Heart right ventricle (tissue), 16 donors: ENCODE results near the gene PLK1. TPM values are rescaled to one million over a fixed set of nuclear protein-coding genes. Genes with fewer than 3 reads are reported as not detected.

ENCODE experiments used
- ATAC-seq, 8 donors: fragments of 200-7000 bp; cut with Tn5 transposase; one replicate each; pipeline ENCODE4 v1.9.1; 2020; ENCODE audit warnings: mild to moderate bottlenecking in 8 of 8, moderate library complexity in 8 of 8, moderate number of reproducible peaks in 1 of 8
- DNase-seq, 2 donors: peaks; one replicate each; pipeline ENCODE4 v3.0.0-alpha.2; 2020
- H3K27ac ChIP-seq, 10 donors: fragments of 200-600 bp; sonication (generic) in 2 of 10; one replicate each; pipeline versions ENCODE4 v1.5.0 to v1.8.0; 2020 to 2022; ENCODE audit warnings: mild to moderate bottlenecking in 3 of 10
- H3K27me3 ChIP-seq, 7 donors: fragments of 200-600 bp; one replicate each; pipeline ENCODE4 v1.8.0; 2021 to 2022; ENCODE audit warnings: mild to moderate bottlenecking in 2 of 7
- H3K36me3 ChIP-seq, 9 donors: fragments of 200-600 bp; sonication (generic) in 1 of 9; one replicate each; pipeline versions ENCODE4 v1.5.0 to v1.8.0; 2020 to 2022; ENCODE audit warnings: mild to moderate bottlenecking in 2 of 9
- H3K4me1 ChIP-seq, 9 donors: fragments of 200-600 bp; sonication (generic) in 1 of 9; one replicate each; pipeline versions ENCODE4 v1.5.0 to v1.8.0; 2020 to 2022; ENCODE audit warnings: mild to moderate bottlenecking in 4 of 9
- H3K4me3 ChIP-seq, 10 donors: fragments of 200-600 bp; sonication (generic) in 2 of 10; one replicate each; pipeline versions ENCODE4 v1.5.0 to v1.8.0; 2020 to 2022; ENCODE audit warnings: mild to moderate bottlenecking in 7 of 10, moderate library complexity in 2 of 10
- H3K9me3 ChIP-seq, 11 donors: fragments of 200-600 bp in 10 of 11; sonication (generic) in 2 of 11; one replicate each; pipeline versions ENCODE4 v1.5.0 to v1.8.0; 2013 to 2022; ENCODE audit warnings: mild to moderate bottlenecking in 2 of 11, control low read depth in 1 of 11, moderate library complexity in 1 of 11
- CTCF ChIP-seq, 9 donors: fragments of 200-600 bp; sonication (generic) in 2 of 9; IDR thresholded peaks; one replicate each; pipeline versions ENCODE4 v1.5.0 to v1.8.0; 2021 to 2022; ENCODE audit warnings: antibody characterized with exemption in 9 of 9, mild to moderate bottlenecking in 5 of 9, moderate library complexity in 1 of 9
- WGBS, 2 donors: extraction: QIAGEN DNeasy Blood & Tissue Kit; methylation state at CpG; one replicate each; pipeline ENCODE4 v1.1.7; 2013; ENCODE audit warnings: inconsistent platforms in 1 of 2; 5-methylcytosine and 5-hydroxymethylcytosine counted together
- intact Hi-C, 10 donors: fragments of 100-400 bp; cut with DNase I; formaldehyde crosslinking; loops; one replicate each; pipeline versions ENCODE4 v1.11.1 to v1.14.2; 2022
- polyA plus RNA-seq, 2 donors: library from polyadenylated mRNA; stranded (reverse); fragments of 200-250 nt; gene quantifications; one replicate each; pipeline ENCODE4 v1.2.3, GENCODE V29; 2013
- total RNA-seq, 10 donors: library from RNA; stranded (reverse); fragmentation: NEBNext Ultra II Directional in 3 of 10; extraction: Animal tissue kit (Norgen Biotek cat#: 25700) in 3 of 10; gene quantifications; one replicate each; pipeline versions ENCODE4 v1.2.1 to v1.2.4, GENCODE V29; 2021 to 2023
- donor health status: Arrhythmogenic right ventricular cardiomyopathy.
- donor health status: ischemic (EF 13 %, LVEDD 7.1; RV severe dilation, severe dysfunction).
- donor health status: healthy with polysubstance abuse.
- donor health status: DM: no; HTN: yes; CAD: no.
- donor health status: DM: no; HTN: no; CAD: no.
- donor health status: ischemic (EF 25% LVEDD 6.9; RV normal size, moderate dysfunction).
- donor health status: ischemic (EF 25% LVEDD 5.7; RV mildly dilated, moderate dysfunction).
- donor health status: healthy.
- donor health status: DM: yes; HTN: yes; CAD: no.
- donor health status: Ischemic cardiomyopathy.
- donor health status: ischemic (EF 35%, LVEDD 5.7; RV mildly dilated, moderate dysfunction).
- donor health status: nonischemic (EF 11% LVEDD 7.7; RV severe dilation, severe dysfunction).
- donor health status: DM: yes; HTN: yes; CAD: no.
- donor health status: PGD.
- donor health status: ischemic (EF 29% LVEDD 5.4; RV normal size, mild dysfunction).
- donor health status: nonischemic (EF 23%, LVEDD 6.1; RV moderate dilation, normal function).

Gene PLK1
- total and polyA plus RNA-seq, 12 donors, result 0.32 to 6.0 (median 0.97) TPM

- 78 to 79% methylated on average over 8 of the region's 8 CpGs for WGBS, 2 donors
- H3K27me3 ChIP-seq, result peaks cover 0 to 29% (median 7%) of the 10 kb centered on the region in 7 donors
- no peak overlapping the region for H3K27ac ChIP-seq
- no peak for TF ChIP-seq CTCF (IDR thresholded peaks at IDR 0.05)
- H3K4me3 ChIP-seq, result no peak overlapping the region
- DNase-seq (no peak), ATAC-seq (no peak)
- peaks cover 0 to 3% (median 0%) of the 10 kb centered on the region in 9 donors for H3K4me1 ChIP-seq
- H3K9me3 ChIP-seq, result peaks cover 0 to 21% (median 5%) of the 10 kb centered on the region in 11 donors
- H3K36me3 ChIP-seq, result no peaks in the 10 kb centered on the region
- intact Hi-C loops, result no loop called here
Measured at GRCh38 chr16:23724096-23724784, 45.6 kb downstream of the PLK1 start.

GRCh38 chr16:23724785-23725131 is 46.1 kb downstream of the PLK1 start:
- no peak for TF ChIP-seq CTCF (IDR thresholded peaks at IDR 0.05)
- Histone ChIP-seq H3K27ac (no peak overlapping the region), H3K27me3 (peaks cover 0 to 33% (median 7%) of the 10 kb centered on the region in 7 donors), H3K4me3 (no peak overlapping the region), H3K9me3 (peaks cover 0 to 21% (median 5%) of the 10 kb centered on the region in 11 donors), H3K4me1 (peaks cover 0 to 3% (median 0%) of the 10 kb centered on the region in 9 donors), H3K36me3 (no peaks in the 10 kb centered on the region)
- WGBS, 2 donors, result 63 to 66% methylated on average over 3 of the region's 3 CpGs
- DNase-seq (no peak), ATAC-seq (no peak)
- intact Hi-C loops, result no loop called here

GRCh38 chr16:23726710-23727109 is 48.0 kb downstream of the PLK1 start:
- Histone ChIP-seq H3K27me3 (peaks cover 0 to 34% (median 10%) of the 10 kb centered on the region in 7 donors), H3K4me3 (no peak overlapping the region), H3K9me3 (peaks cover 0 to 20% (median 5%) of the 10 kb centered on the region in 11 donors), H3K36me3 (no peaks in the 10 kb centered on the region), H3K4me1 (peaks cover 0 to 3% (median 0%) of the 10 kb centered on the region in 9 donors), H3K27ac (no peak overlapping the region)
- no peak for DNase-seq
- TF ChIP-seq CTCF (IDR thresholded peaks at IDR 0.05), result no peak
- WGBS, 2 donors, result 72 to 83% methylated on average over 3 of the region's 3 CpGs
- no peak for ATAC-seq
- intact Hi-C loops, result no loop called here

- WGBS, 2 donors, result 57 to 59% methylated on average over 10 of the region's 10 CpGs
- Histone ChIP-seq H3K27ac (no peak overlapping the region), H3K9me3 (peaks cover 0 to 7% (median 2%) of the 10 kb centered on the region in 11 donors), H3K27me3 (peaks cover 0 to 43% (median 10%) of the 10 kb centered on the region in 7 donors), H3K4me3 (no peak overlapping the region), H3K4me1 (peaks cover 0 to 3% (median 0%) of the 10 kb centered on the region in 9 donors), H3K36me3 (no peaks in the 10 kb centered on the region)
- TF ChIP-seq CTCF (IDR thresholded peaks at IDR 0.05), result peak in 1 of 9 donors; percentile 11
- intact Hi-C loops, result no loop called here
- DNase-seq (no peak), ATAC-seq (no peak)
Measured at GRCh38 chr16:23728112-23728477, 49.4 kb downstream of the PLK1 start.
